ENCODE data around the gene CLEC11A. TPM values are rescaled to one million over a fixed set of nuclear protein-coding genes. Genes with fewer than 3 reads are reported as not detected.
A peak's percentile ranks its signal among the peaks of the same experiment; 100 is the strongest.

CLEC11A gene
- total RNA-seq, 1 donor from 2014 or later = 4.0 TPM

- Mint-ChIP-seq H3K36me3 (ENCODE audit: unreplicated experiment) (no peaks in the 10 kb centered on the region), H3K27ac (ENCODE audit: unreplicated experiment) (no peak overlapping the region), H3K9me3 (ENCODE audit: unreplicated experiment) (no peaks in the 10 kb centered on the region), H3K4me1 (ENCODE audit: low read depth, unreplicated experiment) (no peaks in the 10 kb centered on the region), H3K4me3 (ENCODE audit: unreplicated experiment) (no peak overlapping the region), H3K27me3 (ENCODE audit: unreplicated experiment) (peaks cover 18% of the 10 kb centered on the region)
- peak; percentile 48 for DNase-seq
- peak; percentile 14 for TF ChIP-seq CTCF (IDR thresholded peaks at IDR 0.05; ENCODE audit: partially characterized antibody, unreplicated experiment)
Measured at GRCh38 chr19:50703915-50704796, 19.0 kb upstream of the CLEC11A start.

DNA sequence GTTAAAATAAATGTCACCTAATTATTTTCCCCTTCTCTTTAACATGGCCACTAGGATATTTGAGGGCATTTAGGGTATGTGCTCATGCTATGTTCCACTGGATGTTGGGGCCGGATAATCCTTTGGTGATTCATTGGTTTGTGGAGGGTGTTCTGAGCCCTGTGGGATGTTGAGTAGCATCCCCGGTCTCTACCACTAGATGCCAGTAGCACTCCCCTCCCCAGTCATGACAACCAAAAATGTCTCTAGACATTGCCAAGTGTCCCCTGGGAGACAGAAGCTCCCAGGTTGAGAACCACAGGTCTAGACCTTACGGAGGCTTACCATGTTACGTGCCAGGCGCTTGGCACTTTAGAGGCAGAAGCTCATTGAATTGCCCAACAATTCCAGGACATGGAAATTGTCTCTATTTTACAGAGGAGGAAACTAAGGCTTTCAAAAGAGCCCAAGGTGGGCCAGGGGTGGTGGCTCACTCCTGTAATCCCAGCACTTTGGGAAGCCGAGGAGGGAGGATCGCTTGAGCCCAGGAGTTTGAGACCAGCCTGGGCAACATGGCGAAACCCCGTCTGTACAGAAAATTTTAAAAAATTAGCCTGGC lies 17.6 kb upstream of the CLEC11A start:
- Mint-ChIP-seq H3K4me1 (ENCODE audit: low read depth, unreplicated experiment) (no peaks in the 10 kb centered on the region), H3K9me3 (ENCODE audit: unreplicated experiment) (no peaks in the 10 kb centered on the region)

GRCh38 chr19:50706387-50706786 lies 16.8 kb upstream of the CLEC11A start:
- H3K4me1 Mint-ChIP-seq (ENCODE audit: low read depth, unreplicated experiment) = no peaks in the 10 kb centered on the region
- TF ChIP-seq CTCF (IDR thresholded peaks at IDR 0.05; ENCODE audit: partially characterized antibody, unreplicated experiment) = no peak
- peak overlapping the region; percentile 71 for H3K4me3 Mint-ChIP-seq (ENCODE audit: unreplicated experiment)
- H3K9me3 Mint-ChIP-seq (ENCODE audit: unreplicated experiment) = no peaks in the 10 kb centered on the region
- no peak for DNase-seq
- peaks cover 13% of the 10 kb centered on the region for H3K27me3 Mint-ChIP-seq (ENCODE audit: unreplicated experiment)
- H3K27ac Mint-ChIP-seq (ENCODE audit: unreplicated experiment) = no peak overlapping the region
- H3K36me3 Mint-ChIP-seq (ENCODE audit: unreplicated experiment) = no peaks in the 10 kb centered on the region

More for the DNA sequence above, 17.6 kb upstream of the CLEC11A start:
- DNase-seq = no peak
- Mint-ChIP-seq H3K36me3 (ENCODE audit: unreplicated experiment) (no peaks in the 10 kb centered on the region), H3K27ac (ENCODE audit: unreplicated experiment) (no peak overlapping the region), H3K27me3 (ENCODE audit: unreplicated experiment) (peaks cover 10% of the 10 kb centered on the region), H3K4me3 (ENCODE audit: unreplicated experiment) (no peak overlapping the region)
- peak; percentile 61 for TF ChIP-seq CTCF (IDR thresholded peaks at IDR 0.05; ENCODE audit: partially characterized antibody, unreplicated experiment)

GRCh38 chr19:50708179-50708879 lies 14.8 kb upstream of the CLEC11A start:
- no peak for DNase-seq
- Mint-ChIP-seq H3K4me3 (ENCODE audit: unreplicated experiment) (no peak overlapping the region), H3K27me3 (ENCODE audit: unreplicated experiment) (peaks cover 17% of the 10 kb centered on the region), H3K9me3 (ENCODE audit: unreplicated experiment) (no peaks in the 10 kb centered on the region), H3K4me1 (ENCODE audit: low read depth, unreplicated experiment) (no peaks in the 10 kb centered on the region), H3K27ac (ENCODE audit: unreplicated experiment) (no peak overlapping the region), H3K36me3 (ENCODE audit: unreplicated experiment) (no peaks in the 10 kb centered on the region)
- TF ChIP-seq CTCF (IDR thresholded peaks at IDR 0.05; ENCODE audit: partially characterized antibody, unreplicated experiment) = no peak
